GM10266 (cell line): ENCODE data around the gene RFWD3.
"Not testable (repeated sequence)": the region's sequence is repeated elsewhere in the genome, so short reads cannot be mapped to it uniquely, and the experiment has no call there.

Experiments
- DNase-seq: peaks from one replicate; pipeline ENCODE4 v3.0.0; 2012; ENCODE audit errors: extremely low spot score
- CTCF ChIP-seq: IDR thresholded peaks from 2 replicates; pipeline ENCODE4 v1.5.1; 2012; ENCODE audit warnings: mild to moderate bottlenecking, low read depth; ENCODE audit not compliant: control insufficient read depth, insufficient read depth; ENCODE audit errors: missing control alignments

The RFWD3 gene

GRCh38 chr16:74661064-74661463, 5.6 kb downstream of the RFWD3 start:
- TF ChIP-seq CTCF, result no peak
- no peak for DNase-seq

- no peak for DNase-seq
- no peak for TF ChIP-seq CTCF
Observed at GRCh38 chr16:74660383-74660782, 6.3 kb downstream of the RFWD3 start.

GRCh38 chr16:74659041-74659440, 7.6 kb downstream of the RFWD3 start:
- no peak for TF ChIP-seq CTCF

GRCh38 chr16:74657870-74658642, 8.6 kb downstream of the RFWD3 start:
- no peak for DNase-seq
- no peak for TF ChIP-seq CTCF

More at GRCh38 chr16:74659041-74659440, 7.6 kb downstream of the RFWD3 start:
- no peak for DNase-seq

GRCh38 chr16:74654536-74655050, 12.1 kb downstream of the RFWD3 start:
- DNase-seq, result no peak
- no peak for TF ChIP-seq CTCF

GRCh38 chr16:74652883-74653282, 13.8 kb downstream of the RFWD3 start:
- DNase-seq, result not testable (repeated sequence)

GRCh38 chr16:74652249-74652648, 14.4 kb downstream of the RFWD3 start:
- no peak for TF ChIP-seq CTCF
- no peak for DNase-seq

GRCh38 chr16:74651841-74652240, 14.8 kb downstream of the RFWD3 start:
- no peak for DNase-seq
- TF ChIP-seq CTCF, result no peak
